GM13976 (cell line): ENCODE data around the gene SLC31A1.

ENCODE experiments used
- DNase-seq: peaks from one replicate; pipeline ENCODE4 v3.0.0; 2012; ENCODE audit warnings: low spot score
- CTCF ChIP-seq: IDR thresholded peaks from 2 replicates; pipeline ENCODE4 v1.5.1; 2012; ENCODE audit warnings: borderline replicate concordance, mild to moderate bottlenecking; ENCODE audit not compliant: insufficient read depth; ENCODE audit errors: extremely low read depth, missing control alignments, control extremely low read depth
- in situ Hi-C: fragments of 300-500 bp; cut with MboI; formaldehyde crosslinking; loops from one replicate; pipeline ENCODE4 v1.12.0; 2022; ENCODE audit warnings: low sequenced_read_pairs, mixed read lengths, inconsistent platforms; ENCODE audit not compliant: unreplicated experiment

The SLC31A1 gene

GRCh38 chr9:113221003-113221799 lies at the start of gene SLC31A1, which contains the start of gene FKBP15:
SLC31A1 (plus strand) TSS chr9:113221544; CDS start chr9:113256149, 34,605 bp downstream.
FKBP15 (minus strand) TSS chr9:113221277; CDS start chr9:113221243, 34 bp downstream.
- in situ Hi-C loops, result no loop called here
- TF ChIP-seq CTCF, result no peak
- peak; percentile 98 for DNase-seq

GRCh38 chr9:113173341-113173740 lies 48.0 kb upstream of the SLC31A1 start:
- no peak for TF ChIP-seq CTCF
- in situ Hi-C loops, result no loop called here
- no peak for DNase-seq

GRCh38 chr9:113176803-113177202 lies 44.5 kb upstream of the SLC31A1 start:
- no peak for TF ChIP-seq CTCF
- DNase-seq, result no peak
- in situ Hi-C loops, result no loop called here

GRCh38 chr9:113177251-113177650 lies 44.1 kb upstream of the SLC31A1 start:
- TF ChIP-seq CTCF, result no peak
- no peak for DNase-seq
- in situ Hi-C loops, result no loop called here

GRCh38 chr9:113178087-113178486 lies 43.3 kb upstream of the SLC31A1 start:
- DNase-seq, result no peak
- no peak for TF ChIP-seq CTCF
- in situ Hi-C loops, result no loop called here

- in situ Hi-C loops, result no loop called here
- DNase-seq, result peak; percentile 25
- no peak for TF ChIP-seq CTCF
Measured at GRCh38 chr9:113179839-113180238, 41.5 kb upstream of the SLC31A1 start.
